ENCODE results near the gene OR5D14. TPM values are rescaled to one million over a fixed set of nuclear protein-coding genes. Genes with fewer than 3 reads are reported as not detected.

The OR5D14 gene
- total and polyA plus RNA-seq, 10 of the 15 experiments (the other 5 are each of a cell fraction or from before 2014, with no cell fraction given): not detected

- TF ChIP-seq ZBTB4 (CRISPR knock-in tag; IDR thresholded peaks at IDR 0.05): no peak
- no peak for TF ChIP-seq MXI1 (IDR thresholded peaks at IDR 0.05; ENCODE audit: low read depth, low read length)
- TF ChIP-seq JUNB (IDR thresholded peaks at IDR 0.05): no peak
- no peak for TF ChIP-seq SKIL (IDR thresholded peaks at IDR 0.05; ENCODE audit: low read depth, poor library complexity, severe bottlenecking)
- TF ChIP-seq NR2C1 (IDR thresholded peaks at IDR 0.05): no peak
Measured at GRCh38 chr11:55791606-55792005, 3.8 kb upstream of the OR5D14 start (continued).

GRCh38 chr11:55793321-55793720 is 2.0 kb upstream of the OR5D14 start:
- H4K20me1 ChIP-seq (ENCODE audit: control insufficient read depth, insufficient read depth): no peaks in the 10 kb centered on the region
- no peaks in the 10 kb centered on the region for H3K9me3 ChIP-seq (replicated peaks; ENCODE audit: control insufficient read depth, insufficient read depth, low read length)
- no peak for FAIRE-seq
- H3K27ac ChIP-seq (ENCODE audit: control insufficient read depth, insufficient read depth): no peak overlapping the region
- ATAC-seq: no peak
- H3K9ac ChIP-seq (ENCODE audit: control insufficient read depth, insufficient read depth, low read length): no peak overlapping the region
- ChIA-PET RAD21 (ENCODE audit: unreplicated experiment) (no interaction called here), POLR2A (no interaction called here), SMC1A (ENCODE audit: uncharacterized antibody, unreplicated experiment) (no interaction called here), CTCF (no interaction called here)
- no peak overlapping the region for H3K4me2 ChIP-seq (ENCODE audit: control insufficient read depth, insufficient read depth)
- WGBS (ENCODE audit: insufficient coverage, insufficient replicate concordance, low lambda C conversion rate, missing lambda C conversion rate): 25% methylated on average over 2 of the region's 2 CpGs
- H3K4me3 ChIP-seq: no peak overlapping the region
- no peaks in the 10 kb centered on the region for H3K4me1 ChIP-seq (ENCODE audit: control insufficient read depth, insufficient read depth, low read length)
- H3K79me2 ChIP-seq (ENCODE audit: control insufficient read depth, insufficient read depth, low read length): no peaks in the 10 kb centered on the region
- no peak for TF ChIP-seq RFX5 (IDR thresholded peaks at IDR 0.05; ENCODE audit: low read depth, low read length)
- TF ChIP-seq ATF2 (IDR thresholded peaks at IDR 0.05; ENCODE audit: low read length): no peak
- no peak overlapping the region for H2AFZ ChIP-seq (ENCODE audit: control insufficient read depth, low read depth, low read length)
- intact Hi-C loops (cut with micrococcal nuclease; ENCODE audit: unreplicated experiment): no loop called here
- no TSS peak for BruUV-seq (replicated peaks)
- no peaks in the 10 kb centered on the region for H3K36me3 ChIP-seq (ENCODE audit: control insufficient read depth in 2 of 2, insufficient read depth in 2 of 2, low read length in 1 of 2)
- DNase-seq (ENCODE audit: low read depth, low spot score): no peak
- in situ Hi-C loops (cut with MboI): no loop called here
- H3K27me3 ChIP-seq (replicated peaks in 1 of 2; ENCODE audit: control insufficient read depth in 2 of 2, insufficient read depth in 2 of 2, low read length in 1 of 2): no peaks in the 10 kb centered on the region
